LHCN-M2 (cell line): Measurements from ENCODE around the gene SPECC1. TPM values are rescaled to one million over a fixed set of nuclear protein-coding genes. Genes with fewer than 3 reads are reported as not detected.
A peak's percentile ranks its signal among the peaks of the same experiment; 100 is the strongest.
"Not testable (repeated sequence)": the region's sequence is repeated elsewhere in the genome, so short reads cannot be mapped to it uniquely, and the experiment has no call there.

ENCODE experiments used
- DNase-seq: peaks from one replicate; pipeline ENCODE4 v3.0.0-alpha.2; 2012; ENCODE audit warnings: low read depth
- total RNA-seq: library from RNA; depleted of rRNA; stranded (reverse); fragments of >200 nt; gene quantifications from 2 replicates; pipeline ENCODE4 v1.2.3, GENCODE V29; 2014

Gene SPECC1
- total RNA-seq, 1 experiment from 2014 or later, result 19.9 TPM

GRCh38 chr17:20009052-20009301 is 182 bp upstream of the SPECC1 start:
- no peak for DNase-seq

GRCh38 chr17:20010099-20010863 is 1.1 kb downstream of the SPECC1 start:
- peak; percentile 55 for DNase-seq

- DNase-seq, result no peak
Observed at GRCh38 chr17:20010936-20011335, 1.8 kb downstream of the SPECC1 start.

GRCh38 chr17:20012017-20012536 is 2.9 kb downstream of the SPECC1 start:
- no peak for DNase-seq

DNA sequence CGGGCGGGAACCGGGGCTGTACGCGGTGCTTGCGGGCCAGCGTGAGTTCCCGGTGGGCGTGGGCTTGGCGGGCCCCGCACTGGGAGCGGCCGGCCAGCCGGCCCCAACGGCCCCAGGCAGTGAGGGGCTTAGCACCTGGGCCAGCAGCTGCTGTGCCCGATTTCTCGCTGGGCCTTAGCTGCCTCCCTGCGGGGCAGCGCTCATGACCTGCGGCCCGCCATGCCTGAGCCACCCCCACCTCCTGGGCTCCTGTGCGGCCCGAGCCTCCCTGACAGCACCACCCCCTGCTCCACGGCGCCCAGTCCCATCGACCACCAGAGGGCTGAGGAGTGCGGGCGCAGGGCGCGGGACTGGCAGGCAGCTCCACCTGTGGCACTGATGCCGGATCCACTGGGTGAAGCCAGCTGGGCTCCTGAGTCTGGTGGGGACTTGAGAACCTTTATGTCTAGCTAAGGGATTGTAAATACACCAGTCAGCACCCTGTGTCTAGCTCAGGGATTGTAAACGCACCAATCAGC is 7.4 kb downstream of the SPECC1 start:
- not testable (repeated sequence) for DNase-seq

- no peak for DNase-seq
Observed at GRCh38 chr17:20022701-20023100, 13.5 kb downstream of the SPECC1 start.

GRCh38 chr17:20026960-20027359 is 17.8 kb downstream of the SPECC1 start:
- no peak for DNase-seq

GRCh38 chr17:20028443-20028842 is 19.3 kb downstream of the SPECC1 start:
- peak; percentile 9 for DNase-seq

GRCh38 chr17:20032636-20033035 is 23.5 kb downstream of the SPECC1 start:
- no peak for DNase-seq

DNA sequence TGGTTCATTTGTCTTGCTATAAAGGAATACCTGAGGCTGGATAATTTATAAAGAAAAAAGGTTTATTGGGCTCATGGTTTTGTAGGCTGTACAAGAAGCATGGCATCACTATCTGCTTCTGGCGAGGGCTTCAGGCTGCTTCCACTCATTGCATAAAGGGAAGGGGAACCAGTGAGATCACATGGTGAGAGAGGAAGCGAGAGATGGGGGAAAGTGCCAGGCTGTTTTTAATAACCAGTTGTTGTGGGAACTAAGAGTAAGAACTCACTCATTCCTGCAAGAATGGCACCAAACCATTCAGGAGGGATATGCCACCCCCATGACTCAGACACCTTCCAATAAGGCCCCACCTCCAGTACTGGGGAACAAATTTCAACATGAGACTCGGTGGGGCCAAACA is 24.3 kb downstream of the SPECC1 start:
- DNase-seq, result no peak

GRCh38 chr17:20035501-20035900 is 26.3 kb downstream of the SPECC1 start:
- no peak for DNase-seq

DNA sequence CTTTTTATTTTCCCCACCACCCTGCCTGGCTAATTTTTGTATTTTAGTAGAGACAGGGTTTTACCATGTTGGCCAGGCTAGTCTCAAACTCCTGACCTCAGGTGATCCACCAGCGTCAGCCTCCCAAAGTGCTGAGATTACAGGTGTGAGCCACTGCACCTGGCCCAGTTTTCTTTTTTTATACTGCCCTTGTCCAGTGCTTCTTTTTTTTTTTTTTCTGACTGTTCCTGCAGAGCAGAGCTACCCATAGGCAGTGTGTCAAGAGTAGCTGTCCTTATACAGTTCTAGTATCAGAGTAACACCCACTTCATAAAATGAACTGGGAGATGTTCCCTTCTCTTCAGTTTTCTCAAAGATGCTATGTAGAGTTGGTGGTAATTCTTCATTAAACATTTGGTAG is 28.1 kb downstream of the SPECC1 start:
- DNase-seq, result not testable (repeated sequence)

DNA sequence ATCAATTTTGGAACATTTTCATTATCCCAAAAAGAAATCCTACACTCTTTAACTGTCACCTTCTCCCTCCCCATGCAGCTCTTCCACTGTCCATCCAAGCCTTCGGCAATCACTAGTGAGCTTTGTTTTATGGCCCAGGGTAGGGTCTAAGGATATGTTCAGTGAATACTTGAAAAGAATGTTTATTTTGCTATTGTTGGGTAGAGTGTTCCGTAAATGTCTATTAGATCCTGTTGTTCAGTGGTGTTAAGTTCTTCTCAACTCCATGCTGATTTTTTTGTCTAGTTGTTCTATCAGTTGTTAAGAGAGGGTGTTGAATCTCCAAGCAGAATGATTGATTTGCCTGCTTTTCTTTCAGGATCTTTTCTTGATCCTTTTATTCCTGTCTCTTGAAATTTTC is 29.9 kb downstream of the SPECC1 start:
- DNase-seq, result no peak

GRCh38 chr17:20040216-20040615 is 31.1 kb downstream of the SPECC1 start:
- DNase-seq, result no peak

DNA sequence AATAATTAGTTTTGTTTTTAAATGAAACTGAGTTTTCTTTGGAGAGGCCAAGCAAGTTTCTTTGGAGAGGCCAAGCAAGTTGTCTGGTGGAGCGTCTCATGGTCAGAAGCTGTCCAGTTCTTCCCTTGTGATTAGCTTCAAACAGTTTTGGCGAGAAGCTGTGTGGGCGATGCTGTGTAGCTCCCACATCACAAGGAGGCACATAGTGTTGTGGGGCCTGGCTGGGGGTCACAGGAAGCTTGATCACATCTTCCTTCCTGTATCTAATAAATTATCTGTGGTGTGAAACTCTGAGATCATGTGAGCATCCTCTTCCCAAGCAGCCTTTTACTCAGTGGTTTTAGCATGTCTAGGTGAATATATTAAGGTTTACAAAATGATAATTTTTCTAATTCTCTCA is 33.9 kb downstream of the SPECC1 start:
- DNase-seq, result no peak

- no peak for DNase-seq
Observed at GRCh38 chr17:20045476-20045875, 36.3 kb downstream of the SPECC1 start.

DNA sequence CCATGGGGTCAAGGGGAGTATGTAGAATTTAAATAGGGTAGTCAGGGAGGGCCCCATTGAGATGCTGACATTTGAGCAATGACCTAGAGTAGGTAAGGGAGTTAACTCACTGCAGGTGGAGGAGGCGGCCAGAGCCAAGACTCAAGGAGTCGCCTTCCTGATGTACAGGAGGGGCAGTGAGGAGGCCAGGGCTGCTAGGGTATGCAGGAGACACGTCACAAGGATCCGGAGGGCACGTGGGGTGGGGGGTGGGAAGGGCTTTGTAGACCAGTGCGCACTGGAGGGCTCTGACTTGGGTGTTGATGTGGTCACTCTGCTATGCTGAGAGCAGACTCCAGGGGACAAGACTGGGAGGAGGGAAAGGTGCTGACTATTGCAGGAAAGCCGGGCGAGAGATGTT is 37.5 kb downstream of the SPECC1 start:
- DNase-seq, result no peak

GRCh38 chr17:20051624-20052023 is 42.5 kb downstream of the SPECC1 start:
- no peak for DNase-seq

GRCh38 chr17:20053361-20053964 is 44.3 kb downstream of the SPECC1 start:
- DNase-seq, result no peak

DNA sequence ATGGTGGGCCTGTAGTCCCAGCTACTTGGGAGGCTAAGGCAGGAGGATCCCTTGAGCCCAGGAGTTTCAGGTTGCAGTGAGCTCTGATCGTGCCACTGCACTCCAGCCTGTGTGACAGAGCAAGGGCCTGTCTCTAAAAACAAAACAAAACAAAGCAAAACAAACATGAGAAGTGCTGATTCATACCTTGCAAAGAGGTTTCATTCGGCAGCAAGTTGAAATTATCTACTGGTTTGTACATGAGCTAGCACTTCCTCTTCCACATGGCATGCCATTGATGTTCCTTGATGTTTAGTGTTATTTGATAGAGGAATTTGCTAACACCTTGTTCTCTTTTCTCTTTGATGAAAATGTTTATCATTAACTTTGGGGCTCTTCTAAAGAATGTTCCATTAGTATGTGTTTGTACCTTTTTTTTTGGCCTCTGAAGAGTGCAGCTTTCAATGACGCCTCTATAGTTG is 50.6 kb downstream of the SPECC1 start:
- DNase-seq, result peak; percentile 64

- DNase-seq, result peak; percentile 96
Observed at GRCh38 chr17:20063665-20064648, 54.8 kb downstream of the SPECC1 start.

DNA sequence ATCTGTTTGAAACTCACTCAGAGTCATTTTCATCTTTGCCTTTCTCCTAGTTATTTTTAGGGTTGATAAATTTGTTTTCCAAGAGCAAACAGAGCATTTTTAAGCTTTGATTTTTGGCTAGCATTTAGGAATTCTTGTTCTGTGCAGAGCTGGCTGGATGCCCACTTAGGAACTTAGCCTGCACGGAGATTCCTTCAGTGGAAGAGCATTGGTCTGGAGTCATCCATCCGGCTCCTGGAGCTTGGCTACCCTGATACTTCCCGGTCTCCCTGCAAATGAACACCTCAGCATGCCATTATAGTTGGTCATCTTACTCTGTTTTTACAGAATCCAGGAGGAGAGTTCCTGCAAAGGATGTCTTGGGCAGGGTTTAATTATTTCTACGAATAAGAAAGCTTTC is 57.1 kb downstream of the SPECC1 start:
- DNase-seq, result peak; percentile 19
